H9 (cell line): Measurements from ENCODE around the gene SYNGAP1. TPM values are rescaled to one million over a fixed set of nuclear protein-coding genes. Genes with fewer than 3 reads are reported as not detected.
"Not testable (repeated sequence)": the region's sequence is repeated elsewhere in the genome, so short reads cannot be mapped to it uniquely, and the experiment has no call there.

ENCODE experiments used
- DNase-seq: peaks from one replicate; pipeline ENCODE4 v3.0.0-alpha.2; 2017
- H2AFZ ChIP-seq: one replicate; pipeline ENCODE4 v1.6.1; 2013; ENCODE audit warnings: mild to moderate bottlenecking, low read length, control low read depth, moderate library complexity
- H2AK5ac ChIP-seq: 2 replicates; pipeline ENCODE4 v1.6.1; 2013; ENCODE audit warnings: low read length, control low read depth, mixed read lengths; ENCODE audit not compliant: insufficient read length
- H2BK120ac ChIP-seq: one replicate; pipeline ENCODE4 v1.6.1; 2013; ENCODE audit warnings: low read depth, mild to moderate bottlenecking, low read length, control low read depth, inconsistent platforms; ENCODE audit not compliant: poor library complexity, severe bottlenecking
- H2BK12ac ChIP-seq: 2 replicates; pipeline ENCODE4 v1.6.1; 2013; ENCODE audit warnings: low read length, control low read depth, mixed read lengths, low read depth; ENCODE audit not compliant: insufficient read length
- H2BK15ac ChIP-seq: 2 replicates; pipeline ENCODE4 v1.6.1; 2013; ENCODE audit warnings: low read depth, low read length, control low read depth
- H2BK20ac ChIP-seq: one replicate; pipeline ENCODE4 v1.6.1; 2013; ENCODE audit warnings: low read depth, mild to moderate bottlenecking, low read length, control low read depth, inconsistent platforms; ENCODE audit not compliant: poor library complexity, severe bottlenecking
- H2BK5ac ChIP-seq: 2 replicates; pipeline ENCODE4 v1.6.1; 2013; ENCODE audit warnings: low read length, control low read depth, mixed read lengths; ENCODE audit not compliant: insufficient read length
- H3K14ac ChIP-seq: 2 replicates; pipeline ENCODE4 v1.6.1; 2013; ENCODE audit warnings: low read length, control low read depth; ENCODE audit not compliant: insufficient read depth
- H3K18ac ChIP-seq: 2 replicates; pipeline ENCODE4 v1.6.1; 2013; ENCODE audit warnings: low read depth, mild to moderate bottlenecking, mixed read lengths, low read length, control low read depth; ENCODE audit not compliant: insufficient read length
- H3K23ac ChIP-seq: 2 replicates; pipeline ENCODE4 v1.6.1; 2013; ENCODE audit warnings: low read length, control low read depth, mixed read lengths, low read depth; ENCODE audit not compliant: insufficient read length
- H3K23me2 ChIP-seq: 2 replicates; pipeline ENCODE4 v1.6.1; 2013; ENCODE audit warnings: low read depth, mild to moderate bottlenecking, mixed read lengths, low read length, control low read depth; ENCODE audit not compliant: insufficient read length, poor library complexity, severe bottlenecking
- H3K27ac ChIP-seq: 2 replicates; pipeline ENCODE4 v1.5.1; 2013; ENCODE audit warnings: low read length, control low read depth, mixed read lengths, low read depth; ENCODE audit not compliant: insufficient read length
- H3K27me3 ChIP-seq: 2 replicates; pipeline ENCODE4 v1.6.1; 2013; ENCODE audit warnings: low read length, control low read depth, inconsistent platforms; ENCODE audit not compliant: insufficient read depth
- H3K4ac ChIP-seq: 2 replicates; pipeline ENCODE4 v1.6.1; 2013; ENCODE audit warnings: low read depth, mild to moderate bottlenecking, control low read depth, inconsistent platforms, low read length, moderate library complexity
- H3K4me1 ChIP-seq: 2 replicates; pipeline ENCODE4 v1.6.1; 2013; ENCODE audit warnings: low read length, control low read depth, inconsistent platforms; ENCODE audit not compliant: insufficient read depth
- H3K4me2 ChIP-seq: 2 replicates; pipeline ENCODE4 v1.6.1; 2013; ENCODE audit warnings: low read length, control low read depth, mixed read lengths; ENCODE audit not compliant: insufficient read length, insufficient read depth
- H3K56ac ChIP-seq: 2 replicates; pipeline ENCODE4 v1.6.1; 2013; ENCODE audit warnings: low read depth, mild to moderate bottlenecking, mixed read lengths, low read length, control low read depth; ENCODE audit not compliant: insufficient read length
- H3K79me1 ChIP-seq: 2 replicates; pipeline ENCODE4 v1.6.1; 2013; ENCODE audit warnings: low read depth, mild to moderate bottlenecking, moderate library complexity, low read length, control low read depth, inconsistent platforms; ENCODE audit not compliant: insufficient read depth, poor library complexity, severe bottlenecking
- H3K79me2 ChIP-seq: 2 replicates; pipeline ENCODE4 v1.6.1; 2013; ENCODE audit warnings: low read length, control low read depth, inconsistent platforms; ENCODE audit not compliant: insufficient read depth
- H3K9ac ChIP-seq: 2 replicates; pipeline ENCODE4 v1.6.1; 2013; ENCODE audit warnings: low read length, control low read depth, mixed read lengths; ENCODE audit not compliant: insufficient read length; ENCODE audit errors: extremely low read depth
- H3K9me3 ChIP-seq: one replicate; pipeline ENCODE4 v1.6.1; 2013; ENCODE audit warnings: low read depth, low read length, inconsistent platforms; ENCODE audit not compliant: control insufficient read depth
- H3T11ph ChIP-seq: one replicate; pipeline ENCODE4 v1.6.1; 2013; ENCODE audit warnings: mild to moderate bottlenecking, low read length, control low read depth, inconsistent platforms
- H4K20me1 ChIP-seq: one replicate; pipeline ENCODE4 v1.6.1; 2013; ENCODE audit not compliant: control insufficient read depth, insufficient read length, insufficient read depth
- H4K5ac ChIP-seq: 2 replicates; pipeline ENCODE4 v1.6.1; 2013; ENCODE audit warnings: low read depth, mild to moderate bottlenecking, mixed read lengths, low read length, control low read depth; ENCODE audit not compliant: insufficient read length
- H4K8ac ChIP-seq: replicated peaks from 2 replicates; pipeline ENCODE4 v1.6.1; 2013; ENCODE audit warnings: low read length, control low read depth, mixed read lengths, low read depth; ENCODE audit not compliant: insufficient read length
- H4K91ac ChIP-seq: 2 replicates; pipeline ENCODE4 v1.6.1; 2013; ENCODE audit warnings: low read depth, mild to moderate bottlenecking, moderate library complexity, mixed read lengths, low read length, control low read depth; ENCODE audit not compliant: insufficient read length
- H3K27ac Mint-ChIP-seq, 3 experiments: 2 replicates in 2 of 3; 3 replicates in 1 of 3; pipeline ENCODE4 v1.8.0; 2020 to 2021; ENCODE audit warnings: mixed read lengths in 3 of 3, mild to moderate bottlenecking in 1 of 3, moderate library complexity in 1 of 3
- H3K27me3 Mint-ChIP-seq: 2 replicates; pipeline ENCODE4 v1.8.0; 2021; ENCODE audit warnings: low read depth, mild to moderate bottlenecking, moderate library complexity, mixed read lengths
- H3K36me3 Mint-ChIP-seq, 3 experiments: 2 replicates in 2 of 3; 3 replicates in 1 of 3; pipeline ENCODE4 v1.8.0; 2020 to 2021; ENCODE audit warnings: low read depth in 3 of 3, mixed read lengths in 3 of 3; ENCODE audit not compliant: insufficient read depth in 1 of 3
- H3K4me1 Mint-ChIP-seq, 2 experiments: 2 replicates each; pipeline ENCODE4 v1.8.0; 2020; ENCODE audit warnings: mixed read lengths in 2 of 2
- H3K4me3 Mint-ChIP-seq, 2 experiments: 2 replicates in 1 of 2; 3 replicates in 1 of 2; pipeline ENCODE4 v1.8.0; 2020 to 2021; ENCODE audit warnings: mild to moderate bottlenecking in 2 of 2, mixed read lengths in 2 of 2, moderate library complexity in 1 of 2
- H3K9me3 Mint-ChIP-seq, 2 experiments: 2 replicates in 1 of 2; 3 replicates in 1 of 2; pipeline ENCODE4 v1.8.0; 2020; ENCODE audit warnings: mild to moderate bottlenecking in 2 of 2, mixed read lengths in 2 of 2, moderate library complexity in 1 of 2
- CTCF ChIP-seq: fragments of 200-600 bp; sonication (generic); conservative IDR thresholded peaks from 3 replicates; pipeline ENCODE4 v1.8.0; 2021; ENCODE audit warnings: antibody characterized with exemption, mild to moderate bottlenecking
- WGBS: extraction: QIAGEN DNeasy Blood & Tissue Kit; methylation state at CpG from one replicate; pipeline ENCODE4 v1.1.7; 2013; ENCODE audit warnings: missing lambda C conversion rate, low lambda C conversion rate, mixed read lengths; ENCODE audit not compliant: insufficient read length; ENCODE audit errors: extremely low coverage; 5-methylcytosine and 5-hydroxymethylcytosine counted together
- total RNA-seq: library from RNA; stranded (reverse); gene quantifications from 2 replicates; pipeline ENCODE4 v1.2.1, GENCODE V29; 2021

SYNGAP1 gene
- total RNA-seq, 1 experiment from 2014 or later = 121 TPM

- H3K27me3 Mint-ChIP-seq = peaks cover 2% of the 10 kb centered on the region
Observed at GRCh38 chr6:33377171-33377570, 42.7 kb upstream of the SYNGAP1 start.

GRCh38 chr6:33379184-33379583 is 40.7 kb upstream of the SYNGAP1 start:
- H2BK120ac ChIP-seq, H3K23ac ChIP-seq, H3K27ac ChIP-seq, H4K20me1 ChIP-seq, H2BK5ac ChIP-seq, H2AFZ ChIP-seq, H3K9me3 Mint-ChIP-seq, H2AK5ac ChIP-seq, H2BK15ac ChIP-seq, H3K79me2 ChIP-seq, H3K27me3 Mint-ChIP-seq, H3K4me3 Mint-ChIP-seq, H3K79me1 ChIP-seq, H3K14ac ChIP-seq, H4K8ac ChIP-seq, H3K18ac ChIP-seq, H3K27me3 ChIP-seq, H3K27ac Mint-ChIP-seq, DNase-seq, H3K9me3 ChIP-seq, H2BK12ac ChIP-seq, H4K91ac ChIP-seq, H3K56ac ChIP-seq, H3K36me3 Mint-ChIP-seq, H3K4me2 ChIP-seq, H3T11ph ChIP-seq, H2BK20ac ChIP-seq, H4K5ac ChIP-seq, H3K4ac ChIP-seq, H3K4me1 ChIP-seq, H3K23me2 ChIP-seq, H3K9ac ChIP-seq: not testable (repeated sequence)
- H3K4me1 Mint-ChIP-seq = peaks cover 14 to 20% of the 10 kb centered on the region in 2 experiments
- no CpG with 5 or more reads among the region's 10 CpGs for WGBS

More at GRCh38 chr6:33377171-33377570, 42.7 kb upstream of the SYNGAP1 start:
- no peak overlapping the region for H2BK120ac ChIP-seq
- no peak overlapping the region for H2BK5ac ChIP-seq
- no peaks in the 10 kb centered on the region for H3K79me2 ChIP-seq
- Mint-ChIP-seq H3K27ac (no peak overlapping the region), H3K4me1 (peaks cover 27 to 35% of the 10 kb centered on the region in 2 experiments), H3K36me3 (no peaks in the 10 kb centered on the region), H3K4me3 (no peak overlapping the region), H3K9me3 (no peaks in the 10 kb centered on the region)
- H3K4me1 ChIP-seq = no peaks in the 10 kb centered on the region; the same call in 1 of the 2 replicates
- H3K79me1 ChIP-seq = no peaks in the 10 kb centered on the region
- H3K18ac ChIP-seq = no peak overlapping the region
- no peak for DNase-seq
- no peak overlapping the region for H3K4ac ChIP-seq
- no peak overlapping the region for H3K23ac ChIP-seq
- H3K23me2 ChIP-seq = no peaks in the 10 kb centered on the region
- no peak overlapping the region for H3K9ac ChIP-seq
- no peak overlapping the region for H2BK15ac ChIP-seq
- H3K27me3 ChIP-seq = no peaks in the 10 kb centered on the region
- H2BK20ac ChIP-seq = no peak overlapping the region
- no peak for TF ChIP-seq CTCF
- H3K9me3 ChIP-seq = no peaks in the 10 kb centered on the region
- H3K56ac ChIP-seq = no peak overlapping the region
- H3K27ac ChIP-seq = no peak overlapping the region
- no peaks in the 10 kb centered on the region for H4K20me1 ChIP-seq
- H3K4me2 ChIP-seq = no peak overlapping the region
- no peak overlapping the region for H3K14ac ChIP-seq
- no peak overlapping the region for H2BK12ac ChIP-seq
- no peak overlapping the region for H3T11ph ChIP-seq
- H2AFZ ChIP-seq = no peak overlapping the region
- H2AK5ac ChIP-seq = no peak overlapping the region
- WGBS = no CpG with 5 or more reads among the region's 4 CpGs
- H4K8ac ChIP-seq = no peak overlapping the region
- no peak overlapping the region for H4K91ac ChIP-seq
- no peak overlapping the region for H4K5ac ChIP-seq
